Measurements from ENCODE around the gene WNT6.

Gene WNT6

GRCh38 chr2:218894151-218894879 is 34.7 kb downstream of the WNT6 start:
- DNase-seq, result no peak

- no peak for DNase-seq
Measured at GRCh38 chr2:218894880-218895157, 35.2 kb downstream of the WNT6 start.

GRCh38 chr2:218895326-218895725 is 35.7 kb downstream of the WNT6 start:
- no peak for DNase-seq

GRCh38 chr2:218895759-218896500 is 36.3 kb downstream of the WNT6 start:
- peak; percentile 26 for DNase-seq

- DNase-seq, result peak; percentile 48
Measured at GRCh38 chr2:218896501-218897393, 37.1 kb downstream of the WNT6 start.

DNA sequence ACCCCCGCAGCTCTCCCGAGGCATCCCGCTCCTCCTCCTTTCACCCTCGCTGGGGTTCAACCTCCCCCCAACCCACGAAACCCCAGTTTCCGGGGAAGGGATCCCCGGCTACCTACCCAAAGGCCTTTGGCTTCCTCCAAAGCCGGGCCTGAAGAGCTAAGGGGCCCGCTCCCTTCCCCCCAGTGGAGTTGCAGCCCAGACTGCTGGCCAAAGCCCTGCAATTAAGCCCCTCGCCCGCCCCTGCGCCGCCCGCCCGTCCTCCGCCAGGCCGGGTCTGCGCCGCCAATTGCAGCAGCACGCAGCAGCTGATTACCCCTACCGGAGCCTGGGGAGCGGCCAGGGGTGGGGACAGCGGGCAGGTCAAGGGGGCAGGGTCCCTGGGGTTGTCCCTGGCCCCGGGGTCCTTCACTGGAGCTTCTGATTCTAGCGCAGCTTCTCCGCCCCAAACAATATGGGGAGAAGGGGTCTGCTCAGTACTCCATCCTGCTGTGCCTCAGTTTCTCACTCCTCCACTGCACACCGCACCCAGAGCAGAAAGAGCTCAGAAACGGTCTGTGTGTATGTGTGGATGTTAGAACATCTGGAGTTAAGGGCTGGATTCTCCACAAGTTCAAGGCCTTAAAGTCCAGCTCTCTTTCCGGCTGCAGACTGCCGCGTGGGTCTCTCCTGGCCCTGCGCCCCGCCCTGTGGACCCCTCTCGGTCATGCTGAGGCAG is 37.9 kb downstream of the WNT6 start:
- DNase-seq, result no peak

DNA sequence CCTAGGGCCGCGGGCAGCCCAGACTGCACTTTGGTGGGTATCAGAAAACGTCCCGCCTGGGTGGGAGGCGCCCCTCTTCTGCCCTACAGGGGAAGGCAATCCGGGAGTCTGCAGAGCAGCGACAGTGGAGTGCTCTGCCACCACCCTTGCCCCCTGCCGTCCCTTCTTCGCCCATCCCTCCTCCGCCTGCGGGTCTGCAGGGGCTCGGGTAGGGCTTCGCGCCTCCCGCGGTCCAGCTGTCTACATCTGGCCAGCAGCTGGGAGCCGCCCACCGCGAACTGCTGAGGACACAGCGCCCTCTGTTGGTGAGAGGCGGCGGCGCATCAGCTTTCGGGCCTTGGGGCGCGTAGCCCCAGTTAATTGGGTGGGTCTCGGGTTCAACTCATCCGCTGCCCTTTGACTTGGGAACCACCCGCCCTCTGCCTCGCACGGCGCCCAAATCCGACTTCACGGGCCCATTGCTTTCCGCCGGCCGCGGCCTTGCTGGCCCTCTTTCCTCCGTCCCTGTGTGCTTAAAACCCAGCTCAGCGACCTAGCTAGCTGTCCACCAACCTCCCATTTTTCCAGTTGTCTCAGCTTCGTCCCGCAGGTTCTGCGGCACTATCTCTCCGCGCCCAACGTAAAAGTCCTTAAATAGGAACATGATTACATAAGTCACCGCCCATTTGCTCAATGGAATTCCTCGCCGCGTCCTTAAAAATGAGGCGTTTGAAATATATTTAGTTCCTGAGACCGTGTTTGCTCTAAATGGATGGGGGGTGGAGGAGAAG is 38.7 kb downstream of the WNT6 start:
- DNase-seq, result no peak

DNA sequence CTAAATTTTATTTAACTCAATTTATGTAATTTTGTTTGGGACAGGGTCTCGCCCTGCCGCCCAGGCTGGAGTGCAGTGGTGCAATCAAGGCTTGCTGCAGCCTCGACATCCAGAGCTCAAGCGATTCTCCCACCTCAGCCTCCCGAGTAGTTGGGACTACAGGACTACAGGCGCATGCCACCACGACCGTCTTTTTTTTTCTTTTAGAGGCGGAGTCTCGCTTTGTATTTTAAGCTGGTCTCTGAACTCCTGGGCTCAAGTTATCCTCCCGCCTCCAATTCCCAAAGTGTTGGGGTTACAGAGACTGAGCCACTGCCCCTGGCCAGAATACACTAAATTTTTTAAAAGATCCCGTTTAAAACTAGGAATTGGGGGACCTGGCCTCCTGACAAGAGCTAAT is 39.5 kb downstream of the WNT6 start:
- no peak for DNase-seq

- DNase-seq, result no peak
Measured at GRCh38 chr2:218902427-218902826, 42.8 kb downstream of the WNT6 start.

DNA sequence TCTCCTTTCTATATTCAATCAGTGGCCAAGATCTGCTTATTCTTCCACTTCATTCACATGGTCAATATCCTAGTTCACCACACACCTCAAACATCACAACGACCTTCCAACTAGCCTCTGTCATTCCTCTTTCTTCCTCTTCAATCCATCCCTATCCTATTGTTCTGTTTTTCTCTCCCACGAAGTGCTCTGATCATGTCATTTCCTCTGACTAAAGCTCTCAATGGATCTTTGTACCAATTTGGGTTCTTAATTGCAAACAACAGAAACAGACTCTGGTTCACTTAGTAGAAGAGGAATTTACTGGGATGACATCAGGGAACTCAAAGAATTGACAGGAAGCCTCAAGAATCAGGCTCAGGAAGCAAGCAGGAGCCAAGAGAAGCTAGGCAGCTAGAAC is 44.6 kb downstream of the WNT6 start:
- DNase-seq, result no peak

DNA sequence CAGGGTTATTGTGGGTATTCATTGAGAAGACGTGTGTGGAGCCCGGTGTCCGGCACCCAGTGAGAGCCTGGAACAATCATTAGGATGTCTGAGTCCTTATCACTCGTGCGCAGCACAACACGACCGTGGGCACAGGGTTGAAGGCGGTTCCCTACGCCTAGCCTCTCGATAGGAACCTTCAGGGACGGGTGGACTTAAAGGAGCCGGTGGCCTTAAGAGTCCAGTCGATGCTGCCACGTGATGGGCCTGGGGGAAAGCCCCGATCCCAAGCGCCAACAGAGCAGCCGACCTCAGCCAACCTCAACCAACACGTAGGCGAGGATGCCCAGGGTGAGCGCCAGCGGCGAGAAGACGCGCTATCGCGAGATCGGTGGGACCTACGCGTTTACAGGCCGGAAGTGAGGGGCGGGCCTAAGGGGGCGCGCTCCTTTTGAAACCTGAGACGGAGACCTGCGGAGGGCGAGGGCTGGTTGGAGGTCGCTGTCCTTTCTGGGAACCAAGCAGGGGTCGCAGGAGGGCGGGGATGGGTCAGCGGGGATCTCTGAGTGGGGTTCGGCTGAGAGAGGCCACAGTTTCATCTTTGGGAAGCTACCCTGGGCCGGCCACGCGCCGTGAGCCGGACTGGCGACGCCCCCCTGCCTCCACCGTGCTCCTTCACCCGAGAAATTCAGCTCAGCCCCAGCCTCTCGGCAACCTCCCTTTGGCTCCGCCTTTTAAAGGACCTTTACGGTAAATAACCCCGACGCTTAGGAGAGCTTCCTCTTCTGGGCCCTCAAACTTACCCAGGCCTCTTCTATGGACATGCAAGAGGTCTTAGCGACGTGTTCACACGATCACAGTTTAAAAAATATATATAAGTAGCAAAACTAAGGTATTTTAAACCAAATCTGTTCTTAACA is 49.4 kb downstream of the WNT6 start:
- no peak for DNase-seq

DNA sequence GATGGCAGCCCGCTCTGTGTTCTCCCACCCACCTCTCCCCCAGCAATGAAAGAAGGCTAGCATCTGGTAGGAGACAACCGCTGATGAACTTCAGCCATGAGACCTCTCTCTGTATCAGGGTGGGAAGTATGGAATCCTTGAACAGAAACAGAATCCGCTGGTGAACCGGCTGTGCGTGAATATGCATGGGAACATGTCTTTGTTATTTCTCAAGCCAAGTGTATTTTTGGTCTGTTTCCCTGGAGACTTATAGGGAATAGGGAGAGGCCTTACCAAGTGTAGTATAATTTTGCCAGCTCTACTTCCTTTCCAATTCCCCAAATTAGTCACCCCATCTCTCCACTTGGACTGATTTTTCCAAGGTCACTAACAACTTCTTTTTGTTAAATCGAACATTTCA is 51.1 kb downstream of the WNT6 start:
- DNase-seq, result no peak

DNA sequence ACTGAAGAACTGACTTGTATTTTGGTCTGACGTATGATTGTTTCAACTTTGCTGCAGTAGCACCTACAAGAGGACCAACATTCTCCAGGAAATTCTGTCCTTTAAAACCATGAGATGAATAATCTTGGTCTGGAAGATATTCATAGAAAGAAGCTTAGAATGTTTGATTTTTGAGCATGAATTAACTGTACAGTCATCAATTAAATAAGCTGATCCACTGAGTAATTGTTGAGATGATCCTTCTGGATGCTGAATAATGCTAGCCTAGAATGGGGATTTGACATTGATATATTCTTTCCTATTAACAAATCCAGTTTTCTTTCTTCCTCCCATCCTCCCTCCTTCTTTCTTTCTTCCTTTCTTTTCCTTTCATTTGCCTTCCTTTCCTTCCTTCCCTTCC is 60.9 kb downstream of the WNT6 start:
- no peak for DNase-seq
